C4-2B (cell line): Measurements from ENCODE around the gene LYST.

ENCODE experiments used
- CTCF ChIP-seq: fragments of 450-650 bp; conservative IDR thresholded peaks from 2 replicates; pipeline ENCODE4 v1.5.1; 2017; ENCODE audit warnings: mild to moderate bottlenecking
- ZFX ChIP-seq: fragments of 450-650 bp; IDR thresholded peaks from 2 replicates; pipeline ENCODE4 v1.6.1; 2017

GRCh38 chr1:235854347-235854746 is 12.4 kb downstream of the LYST start:
- TF ChIP-seq CTCF (no peak), ZFX (no peak)
